H9 (cell line): Measurements from ENCODE around the gene PPP5C. TPM values are rescaled to one million over a fixed set of nuclear protein-coding genes. Genes with fewer than 3 reads are reported as not detected.

Experiments
- DNase-seq: peaks from one replicate; pipeline ENCODE4 v3.0.0-alpha.2; 2017
- H2AFZ ChIP-seq: one replicate; pipeline ENCODE4 v1.6.1; 2013; ENCODE audit warnings: mild to moderate bottlenecking, low read length, control low read depth, moderate library complexity
- H2AK5ac ChIP-seq: 2 replicates; pipeline ENCODE4 v1.6.1; 2013; ENCODE audit warnings: low read length, control low read depth, mixed read lengths; ENCODE audit not compliant: insufficient read length
- H2BK120ac ChIP-seq: one replicate; pipeline ENCODE4 v1.6.1; 2013; ENCODE audit warnings: low read depth, mild to moderate bottlenecking, low read length, control low read depth, inconsistent platforms; ENCODE audit not compliant: poor library complexity, severe bottlenecking
- H2BK12ac ChIP-seq: 2 replicates; pipeline ENCODE4 v1.6.1; 2013; ENCODE audit warnings: low read length, control low read depth, mixed read lengths, low read depth; ENCODE audit not compliant: insufficient read length
- H2BK15ac ChIP-seq: 2 replicates; pipeline ENCODE4 v1.6.1; 2013; ENCODE audit warnings: low read depth, low read length, control low read depth
- H2BK20ac ChIP-seq: one replicate; pipeline ENCODE4 v1.6.1; 2013; ENCODE audit warnings: low read depth, mild to moderate bottlenecking, low read length, control low read depth, inconsistent platforms; ENCODE audit not compliant: poor library complexity, severe bottlenecking
- H2BK5ac ChIP-seq: 2 replicates; pipeline ENCODE4 v1.6.1; 2013; ENCODE audit warnings: low read length, control low read depth, mixed read lengths; ENCODE audit not compliant: insufficient read length
- H3K14ac ChIP-seq: 2 replicates; pipeline ENCODE4 v1.6.1; 2013; ENCODE audit warnings: low read length, control low read depth; ENCODE audit not compliant: insufficient read depth
- H3K18ac ChIP-seq: 2 replicates; pipeline ENCODE4 v1.6.1; 2013; ENCODE audit warnings: low read depth, mild to moderate bottlenecking, mixed read lengths, low read length, control low read depth; ENCODE audit not compliant: insufficient read length
- H3K23ac ChIP-seq: 2 replicates; pipeline ENCODE4 v1.6.1; 2013; ENCODE audit warnings: low read length, control low read depth, mixed read lengths, low read depth; ENCODE audit not compliant: insufficient read length
- H3K23me2 ChIP-seq: 2 replicates; pipeline ENCODE4 v1.6.1; 2013; ENCODE audit warnings: low read depth, mild to moderate bottlenecking, mixed read lengths, low read length, control low read depth; ENCODE audit not compliant: insufficient read length, poor library complexity, severe bottlenecking
- H3K27ac ChIP-seq: 2 replicates; pipeline ENCODE4 v1.5.1; 2013; ENCODE audit warnings: low read length, control low read depth, mixed read lengths, low read depth; ENCODE audit not compliant: insufficient read length
- H3K27me3 ChIP-seq: 2 replicates; pipeline ENCODE4 v1.6.1; 2013; ENCODE audit warnings: low read length, control low read depth, inconsistent platforms; ENCODE audit not compliant: insufficient read depth
- H3K4ac ChIP-seq: 2 replicates; pipeline ENCODE4 v1.6.1; 2013; ENCODE audit warnings: low read depth, mild to moderate bottlenecking, control low read depth, inconsistent platforms, low read length, moderate library complexity
- H3K4me1 ChIP-seq: 2 replicates; pipeline ENCODE4 v1.6.1; 2013; ENCODE audit warnings: low read length, control low read depth, inconsistent platforms; ENCODE audit not compliant: insufficient read depth
- H3K4me2 ChIP-seq: 2 replicates; pipeline ENCODE4 v1.6.1; 2013; ENCODE audit warnings: low read length, control low read depth, mixed read lengths; ENCODE audit not compliant: insufficient read length, insufficient read depth
- H3K56ac ChIP-seq: 2 replicates; pipeline ENCODE4 v1.6.1; 2013; ENCODE audit warnings: low read depth, mild to moderate bottlenecking, mixed read lengths, low read length, control low read depth; ENCODE audit not compliant: insufficient read length
- H3K79me1 ChIP-seq: 2 replicates; pipeline ENCODE4 v1.6.1; 2013; ENCODE audit warnings: low read depth, mild to moderate bottlenecking, moderate library complexity, low read length, control low read depth, inconsistent platforms; ENCODE audit not compliant: insufficient read depth, poor library complexity, severe bottlenecking
- H3K79me2 ChIP-seq: 2 replicates; pipeline ENCODE4 v1.6.1; 2013; ENCODE audit warnings: low read length, control low read depth, inconsistent platforms; ENCODE audit not compliant: insufficient read depth
- H3K9ac ChIP-seq: 2 replicates; pipeline ENCODE4 v1.6.1; 2013; ENCODE audit warnings: low read length, control low read depth, mixed read lengths; ENCODE audit not compliant: insufficient read length; ENCODE audit errors: extremely low read depth
- H3K9me3 ChIP-seq: one replicate; pipeline ENCODE4 v1.6.1; 2013; ENCODE audit warnings: low read depth, low read length, inconsistent platforms; ENCODE audit not compliant: control insufficient read depth
- H3T11ph ChIP-seq: one replicate; pipeline ENCODE4 v1.6.1; 2013; ENCODE audit warnings: mild to moderate bottlenecking, low read length, control low read depth, inconsistent platforms
- H4K20me1 ChIP-seq: one replicate; pipeline ENCODE4 v1.6.1; 2013; ENCODE audit not compliant: control insufficient read depth, insufficient read length, insufficient read depth
- H4K5ac ChIP-seq: 2 replicates; pipeline ENCODE4 v1.6.1; 2013; ENCODE audit warnings: low read depth, mild to moderate bottlenecking, mixed read lengths, low read length, control low read depth; ENCODE audit not compliant: insufficient read length
- H4K8ac ChIP-seq: replicated peaks from 2 replicates; pipeline ENCODE4 v1.6.1; 2013; ENCODE audit warnings: low read length, control low read depth, mixed read lengths, low read depth; ENCODE audit not compliant: insufficient read length
- H4K91ac ChIP-seq: 2 replicates; pipeline ENCODE4 v1.6.1; 2013; ENCODE audit warnings: low read depth, mild to moderate bottlenecking, moderate library complexity, mixed read lengths, low read length, control low read depth; ENCODE audit not compliant: insufficient read length
- H3K27ac Mint-ChIP-seq, 3 experiments: 2 replicates in 2 of 3; 3 replicates in 1 of 3; pipeline ENCODE4 v1.8.0; 2020 to 2021; ENCODE audit warnings: mixed read lengths in 3 of 3, mild to moderate bottlenecking in 1 of 3, moderate library complexity in 1 of 3
- H3K27me3 Mint-ChIP-seq: 2 replicates; pipeline ENCODE4 v1.8.0; 2021; ENCODE audit warnings: low read depth, mild to moderate bottlenecking, moderate library complexity, mixed read lengths
- H3K36me3 Mint-ChIP-seq, 3 experiments: 2 replicates in 2 of 3; 3 replicates in 1 of 3; pipeline ENCODE4 v1.8.0; 2020 to 2021; ENCODE audit warnings: low read depth in 3 of 3, mixed read lengths in 3 of 3; ENCODE audit not compliant: insufficient read depth in 1 of 3
- H3K4me1 Mint-ChIP-seq, 2 experiments: 2 replicates each; pipeline ENCODE4 v1.8.0; 2020; ENCODE audit warnings: mixed read lengths in 2 of 2
- H3K4me3 Mint-ChIP-seq, 2 experiments: 2 replicates in 1 of 2; 3 replicates in 1 of 2; pipeline ENCODE4 v1.8.0; 2020 to 2021; ENCODE audit warnings: mild to moderate bottlenecking in 2 of 2, mixed read lengths in 2 of 2, moderate library complexity in 1 of 2
- H3K9me3 Mint-ChIP-seq, 2 experiments: 2 replicates in 1 of 2; 3 replicates in 1 of 2; pipeline ENCODE4 v1.8.0; 2020; ENCODE audit warnings: mild to moderate bottlenecking in 2 of 2, mixed read lengths in 2 of 2, moderate library complexity in 1 of 2
- CTCF ChIP-seq: fragments of 200-600 bp; sonication (generic); conservative IDR thresholded peaks from 3 replicates; pipeline ENCODE4 v1.8.0; 2021; ENCODE audit warnings: antibody characterized with exemption, mild to moderate bottlenecking
- WGBS: extraction: QIAGEN DNeasy Blood & Tissue Kit; methylation state at CpG from one replicate; pipeline ENCODE4 v1.1.7; 2013; ENCODE audit warnings: missing lambda C conversion rate, low lambda C conversion rate, mixed read lengths; ENCODE audit not compliant: insufficient read length; ENCODE audit errors: extremely low coverage; 5-methylcytosine and 5-hydroxymethylcytosine counted together
- total RNA-seq: library from RNA; stranded (reverse); gene quantifications from 2 replicates; pipeline ENCODE4 v1.2.1, GENCODE V29; 2021

The PPP5C gene
- total RNA-seq, 1 experiment from 2014 or later: 108 TPM

GRCh38 chr19:46393456-46394401 is 46.8 kb downstream of the PPP5C start:
- Mint-ChIP-seq H3K27ac (peak overlapping the region in 2 of 3 experiments; percentile 18 to 91; a peak in 5 of 7 replicates), H3K9me3 (peaks cover 2 to 5% of the 10 kb centered on the region in 2 experiments; a peak in 2 of 5 replicates), H3K4me3 (no peak overlapping the region), H3K27me3 (no peaks in the 10 kb centered on the region), H3K4me1 (peaks cover 7 to 38% of the 10 kb centered on the region in 2 experiments), H3K36me3 (peaks cover 20 to 33% (median 23%) of the 10 kb centered on the region in 3 experiments)
- Histone ChIP-seq H2BK15ac (no peak overlapping the region), H3K23ac (no peak overlapping the region), H3K27me3 (no peaks in the 10 kb centered on the region), H3K4ac (no peak overlapping the region), H3K4me2 (no peak overlapping the region), H4K20me1 (no peaks in the 10 kb centered on the region), H3K14ac (no peak overlapping the region), H4K5ac (no peak overlapping the region), H3K56ac (no peak overlapping the region), H3T11ph (no peak overlapping the region), H3K27ac (no peak overlapping the region), H3K23me2 (no peaks in the 10 kb centered on the region), H2BK20ac (no peak overlapping the region), H3K9ac (no peak overlapping the region), H3K79me1 (no peaks in the 10 kb centered on the region), H2BK120ac (no peak overlapping the region), H4K8ac (no peak overlapping the region), H4K91ac (no peak overlapping the region), H2AK5ac (no peak overlapping the region), H3K79me2 (no peaks in the 10 kb centered on the region), H3K18ac (no peak overlapping the region), H2BK12ac (no peak overlapping the region), H3K4me1 (no peaks in the 10 kb centered on the region), H2AFZ (no peak overlapping the region), H2BK5ac (no peak overlapping the region), H3K9me3 (no peaks in the 10 kb centered on the region)
- no peak for TF ChIP-seq CTCF
- no CpG with 5 or more reads among the region's 21 CpGs for WGBS
- DNase-seq: no peak
